ENCODE results near the gene PLCB4. TPM values are rescaled to one million over a fixed set of nuclear protein-coding genes. Genes with fewer than 3 reads are reported as not detected.

PLCB4 gene
- total and polyA plus RNA-seq, 7 donors = 0.90 to 6.7 (median 2.1) TPM

GRCh38 chr20:9246731-9247130, 177.8 kb downstream of the PLCB4 start:
- ATAC-seq = no peak
- Histone ChIP-seq H3K36me3 (ENCODE audit: insufficient read depth in 1 of 2, low read depth in 1 of 2) (no peaks in the 10 kb centered on the region), H3K4me3 (no peak overlapping the region), H3K27me3 (ENCODE audit: insufficient read depth in 3 of 3, low read length in 2 of 3) (no peaks in the 10 kb centered on the region), H3K4me1 (peaks cover 2% of the 10 kb centered on the region), H3K9me3 (no peaks in the 10 kb centered on the region), H3K27ac (no peak overlapping the region)
- TF ChIP-seq, protein P1, sequence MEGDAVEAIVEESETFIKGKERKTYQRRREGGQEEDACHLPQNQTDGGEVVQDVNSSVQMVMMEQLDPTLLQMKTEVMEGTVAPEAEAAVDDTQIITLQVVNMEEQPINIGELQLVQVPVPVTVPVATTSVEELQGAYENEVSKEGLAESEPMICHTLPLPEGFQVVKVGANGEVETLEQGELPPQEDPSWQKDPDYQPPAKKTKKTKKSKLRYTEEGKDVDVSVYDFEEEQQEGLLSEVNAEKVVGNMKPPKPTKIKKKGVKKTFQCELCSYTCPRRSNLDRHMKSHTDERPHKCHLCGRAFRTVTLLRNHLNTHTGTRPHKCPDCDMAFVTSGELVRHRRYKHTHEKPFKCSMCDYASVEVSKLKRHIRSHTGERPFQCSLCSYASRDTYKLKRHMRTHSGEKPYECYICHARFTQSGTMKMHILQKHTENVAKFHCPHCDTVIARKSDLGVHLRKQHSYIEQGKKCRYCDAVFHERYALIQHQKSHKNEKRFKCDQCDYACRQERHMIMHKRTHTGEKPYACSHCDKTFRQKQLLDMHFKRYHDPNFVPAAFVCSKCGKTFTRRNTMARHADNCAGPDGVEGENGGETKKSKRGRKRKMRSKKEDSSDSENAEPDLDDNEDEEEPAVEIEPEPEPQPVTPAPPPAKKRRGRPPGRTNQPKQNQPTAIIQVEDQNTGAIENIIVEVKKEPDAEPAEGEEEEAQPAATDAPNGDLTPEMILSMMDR (IDR thresholded peaks at IDR 0.05) = no peak
- DNase-seq = no peak
- intact Hi-C loops (cut with DNase I) = no loop called here
- 79 to 86% (median 80%) methylated on average over 1 of the region's 1 CpG for WGBS, 3 donors

DNA sequence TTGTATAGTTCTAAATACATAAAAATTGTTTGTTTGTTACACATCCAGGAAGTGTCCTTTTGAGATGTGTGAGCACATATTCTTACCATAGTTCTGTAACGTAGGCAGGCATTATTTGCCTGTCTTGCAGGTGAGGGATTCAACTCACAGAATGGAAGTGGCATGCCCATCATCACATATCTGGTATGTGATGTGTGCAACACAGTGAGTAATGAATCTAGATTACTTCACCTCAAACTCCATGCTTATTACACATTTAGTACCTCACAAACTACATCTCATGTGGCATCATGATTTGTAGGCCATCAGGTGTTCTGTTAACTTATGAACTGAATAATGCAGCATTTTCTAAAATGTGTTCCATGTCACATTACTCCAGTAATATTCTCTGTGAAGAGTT, 181.6 kb downstream of the PLCB4 start:
- Histone ChIP-seq H3K27me3 (ENCODE audit: insufficient read depth in 3 of 3, low read length in 2 of 3) (no peaks in the 10 kb centered on the region), H3K27ac (no peak overlapping the region), H3K4me1 (no peaks in the 10 kb centered on the region), H3K9me3 (no peaks in the 10 kb centered on the region), H3K36me3 (ENCODE audit: insufficient read depth in 1 of 2, low read depth in 1 of 2) (no peaks in the 10 kb centered on the region), H3K4me3 (no peak overlapping the region)
- TF ChIP-seq, protein P1 (IDR thresholded peaks at IDR 0.05) = no peak
- 87 to 94% (median 92%) methylated on average over 1 of the region's 1 CpG for WGBS, 3 donors
- DNase-seq = no peak
- no peak for ATAC-seq
- intact Hi-C loops (cut with DNase I) = no loop called here

DNA sequence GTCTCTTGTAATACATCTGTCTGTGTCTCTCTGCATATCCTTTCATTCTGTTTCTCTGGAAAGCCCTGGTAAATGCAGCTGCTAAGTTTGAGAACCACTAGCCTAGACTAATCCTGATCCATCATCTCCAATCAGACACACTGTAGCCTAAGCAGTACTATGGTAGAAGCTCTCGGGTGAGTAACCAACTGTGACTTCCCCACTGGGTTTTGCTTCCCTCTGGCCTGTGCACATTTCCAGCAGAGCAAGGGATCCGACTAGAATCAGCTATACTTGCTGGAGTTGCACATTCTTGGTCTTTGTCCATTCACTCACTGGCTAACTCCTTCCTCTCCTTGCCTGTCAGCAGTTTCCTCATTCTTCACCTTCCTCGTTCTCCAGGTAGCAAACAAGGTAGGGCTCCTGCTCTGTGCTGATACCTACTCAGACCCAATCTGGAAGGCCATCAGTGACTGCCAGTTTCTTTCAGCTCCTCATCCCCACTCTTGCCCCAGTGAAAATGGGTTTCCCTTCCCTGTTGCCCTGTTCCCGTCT, 184.2 kb downstream of the PLCB4 start:
- Histone ChIP-seq H3K4me3 (no peak overlapping the region), H3K36me3 (ENCODE audit: insufficient read depth in 1 of 2, low read depth in 1 of 2) (no peaks in the 10 kb centered on the region), H3K9me3 (no peaks in the 10 kb centered on the region), H3K27me3 (ENCODE audit: insufficient read depth in 3 of 3, low read length in 2 of 3) (no peaks in the 10 kb centered on the region), H3K27ac (no peak overlapping the region), H3K4me1 (no peaks in the 10 kb centered on the region)
- TF ChIP-seq, protein P1 (IDR thresholded peaks at IDR 0.05) = no peak
- DNase-seq (no peak), ATAC-seq (no peak)
- intact Hi-C loops (cut with DNase I) = no loop called here
- 53 to 82% (median 77%) methylated on average over 4 of the region's 4 CpGs for WGBS, 3 donors

DNA sequence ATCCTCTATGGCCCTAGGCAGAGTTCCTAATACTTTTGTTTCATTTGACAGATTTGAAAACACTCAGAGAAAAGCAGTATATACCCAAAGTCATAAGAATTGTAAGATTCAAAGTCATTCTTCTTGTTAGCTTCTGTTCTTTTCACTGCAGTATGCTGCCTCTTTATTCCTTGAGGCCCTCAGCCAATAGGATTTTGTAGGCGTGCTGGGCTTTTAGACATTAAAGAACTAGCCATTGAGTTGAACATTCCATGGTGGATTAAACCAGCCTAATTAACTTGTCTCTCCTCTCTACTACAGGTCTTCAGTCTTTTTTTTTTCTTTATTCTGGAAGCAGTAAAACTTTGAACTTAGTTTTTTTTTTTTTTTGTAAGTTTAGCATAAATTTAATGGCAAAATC, 186.3 kb downstream of the PLCB4 start:
- TF ChIP-seq, protein P1 (IDR thresholded peaks at IDR 0.05) = no peak
- intact Hi-C loops (cut with DNase I) = no loop called here
- no peaks in the 10 kb centered on the region for H3K9me3 ChIP-seq
- H3K4me3 ChIP-seq = no peak overlapping the region
- no peak for DNase-seq
- no peak overlapping the region for H3K27ac ChIP-seq
- no peak for ATAC-seq
- H3K27me3 ChIP-seq (ENCODE audit: insufficient read depth in 3 of 3, low read length in 2 of 3) = no peaks in the 10 kb centered on the region
- WGBS, 3 donors = 93 to 99% (median 96%) methylated on average over 1 of the region's 1 CpG
- no peaks in the 10 kb centered on the region for H3K4me1 ChIP-seq
- no peaks in the 10 kb centered on the region for H3K36me3 ChIP-seq (ENCODE audit: insufficient read depth in 1 of 2, low read depth in 1 of 2)

DNA sequence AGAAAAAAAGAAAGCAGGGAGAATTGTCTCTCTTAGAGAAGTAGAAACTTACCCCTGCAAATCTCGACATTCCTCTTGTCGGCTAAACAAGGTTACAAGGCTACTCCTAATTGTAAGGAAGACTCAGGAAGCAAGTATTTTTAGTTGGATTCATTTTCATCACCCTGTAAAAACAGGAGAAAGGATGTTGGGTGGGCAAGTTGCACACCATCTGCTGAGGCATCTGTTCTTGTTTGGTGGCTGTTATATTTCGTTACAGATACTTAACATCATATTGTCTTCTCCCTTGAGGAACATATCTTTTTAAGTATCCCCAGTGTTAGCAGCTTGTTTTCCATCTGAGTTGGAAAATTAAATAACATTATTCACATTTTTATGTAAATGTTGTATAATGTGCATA, 187.5 kb downstream of the PLCB4 start:
- Histone ChIP-seq H3K27ac (no peak overlapping the region), H3K27me3 (ENCODE audit: insufficient read depth in 3 of 3, low read length in 2 of 3) (no peaks in the 10 kb centered on the region), H3K4me1 (no peaks in the 10 kb centered on the region), H3K36me3 (ENCODE audit: insufficient read depth in 1 of 2, low read depth in 1 of 2) (no peaks in the 10 kb centered on the region), H3K9me3 (no peaks in the 10 kb centered on the region), H3K4me3 (no peak overlapping the region)
- ATAC-seq (no peak), DNase-seq (no peak)
- intact Hi-C loops (cut with DNase I) = no loop called here
- TF ChIP-seq, protein P1 (IDR thresholded peaks at IDR 0.05) = no peak
- 55 to 66% (median 57%) methylated on average over 3 of the region's 3 CpGs for WGBS, 3 donors

Data from psoas muscle (tissue), 8 donors.